Lung (tissue), 13 donors: ENCODE measurements around the gene C3orf22. TPM values are rescaled to one million over a fixed set of nuclear protein-coding genes. Genes with fewer than 3 reads are reported as not detected.

Experiments used
- ATAC-seq: fragments of 200-7000 bp; cut with Tn5 transposase; one replicate; pipeline ENCODE4 v1.9.1; 2020; ENCODE audit warnings: moderate number of reproducible peaks; ENCODE audit not compliant: insufficient read depth, low FRiP score
- DNase-seq, 3 donors: peaks; one replicate each; pipeline ENCODE4 v3.0.0-alpha.2; 2013 to 2017
- H3K27ac ChIP-seq, 2 donors: one replicate each; pipeline ENCODE4 v1.5.1; 2013; ENCODE audit warnings: mild to moderate bottlenecking in 2 of 2, moderate library complexity in 2 of 2, control low read depth in 1 of 2, inconsistent platforms in 1 of 2, low read depth in 1 of 2, low read length in 1 of 2
- H3K27me3 ChIP-seq, 3 donors: one replicate each; pipeline ENCODE4 v1.5.1; 2013; ENCODE audit warnings: low read length in 2 of 3; ENCODE audit not compliant: control insufficient read depth in 3 of 3, insufficient read depth in 3 of 3
- H3K36me3 ChIP-seq, 4 donors: one replicate each; pipeline ENCODE4 v1.5.1; 2013; ENCODE audit warnings: low read length in 4 of 4, mild to moderate bottlenecking in 1 of 4, moderate library complexity in 1 of 4; ENCODE audit not compliant: control insufficient read depth in 4 of 4, insufficient read depth in 4 of 4
- H3K4me1 ChIP-seq, 5 donors: one replicate each; pipeline ENCODE4 v1.5.1; 2013; ENCODE audit warnings: low read length in 5 of 5, mild to moderate bottlenecking in 2 of 5, moderate library complexity in 1 of 5; ENCODE audit not compliant: control insufficient read depth in 5 of 5, insufficient read depth in 5 of 5
- H3K4me3 ChIP-seq: one replicate; pipeline ENCODE4 v1.5.1; 2013; ENCODE audit warnings: mild to moderate bottlenecking, control low read depth, moderate library complexity
- H3K9ac ChIP-seq, 2 donors: one replicate each; pipeline ENCODE4 v1.5.1; 2013; ENCODE audit warnings: low read length in 2 of 2, control low read depth in 1 of 2; ENCODE audit not compliant: insufficient read depth in 1 of 2
- H3K9me3 ChIP-seq, 4 donors: one replicate each; pipeline ENCODE4 v1.5.1; 2013; ENCODE audit warnings: low read length in 3 of 4, mild to moderate bottlenecking in 1 of 4, moderate library complexity in 1 of 4; ENCODE audit not compliant: control insufficient read depth in 4 of 4, insufficient read depth in 3 of 4
- CTCF ChIP-seq: IDR thresholded peaks from 2 replicates; pipeline ENCODE4 v1.5.1; 2012; ENCODE audit warnings: mild to moderate bottlenecking; ENCODE audit errors: control extremely low read depth, extremely low read depth
- WGBS, 2 donors: extraction: QIAGEN DNeasy Blood & Tissue Kit; methylation state at CpG; one replicate each; pipeline ENCODE4 v1.1.7; 2013; 5-methylcytosine and 5-hydroxymethylcytosine counted together
- polyA plus RNA-seq, 2 donors: library from polyadenylated mRNA; stranded (reverse); fragments of 200-250 nt; gene quantifications; one replicate each; pipeline ENCODE4 v1.2.1, GENCODE V29; 2013
- small RNA-seq: library from RNA; depleted of rRNA; stranded (forward); fragments of <200 nt; gene quantifications from one replicate; pipeline ENCODE3, GENCODE V24; 2014; ENCODE audit warnings: low replicate concordance
- total RNA-seq, 2 donors: library from RNA; depleted of rRNA in 1 of 2; stranded (reverse); fragments of >200 nt in 1 of 2; gene quantifications; one replicate each; pipeline ENCODE4 v1.2.1, GENCODE V29; 2014 to 2021
- donor health status: control.
- donor health status: control.
- donor health status: Bipolar disorder and iron deficiency.
- donor health status: healthy.
- donor health status: DM: yes; HTN: yes; CAD: no.

C3orf22 gene
- total and polyA plus RNA-seq, 4 donors: 0.28 TPM; not detected in 3

GRCh38 chr3:126501054-126501453 lies 57.7 kb downstream of the C3orf22 start:
- Histone ChIP-seq H3K27me3 (peaks cover 0 to 2% (median 0%) of the 10 kb centered on the region in 3 donors), H3K36me3 (no peaks in the 10 kb centered on the region), H3K4me1 (no peaks in the 10 kb centered on the region), H3K27ac (no peak overlapping the region), H3K4me3 (no peak overlapping the region), H3K9ac (no peak overlapping the region), H3K9me3 (peaks cover 0 to 2% (median 0%) of the 10 kb centered on the region in 4 donors)
- ATAC-seq (no peak), DNase-seq (no peak)
- 76 to 85% methylated on average over 5 of the region's 5 CpGs for WGBS, 2 donors
- no peak for TF ChIP-seq CTCF

DNA sequence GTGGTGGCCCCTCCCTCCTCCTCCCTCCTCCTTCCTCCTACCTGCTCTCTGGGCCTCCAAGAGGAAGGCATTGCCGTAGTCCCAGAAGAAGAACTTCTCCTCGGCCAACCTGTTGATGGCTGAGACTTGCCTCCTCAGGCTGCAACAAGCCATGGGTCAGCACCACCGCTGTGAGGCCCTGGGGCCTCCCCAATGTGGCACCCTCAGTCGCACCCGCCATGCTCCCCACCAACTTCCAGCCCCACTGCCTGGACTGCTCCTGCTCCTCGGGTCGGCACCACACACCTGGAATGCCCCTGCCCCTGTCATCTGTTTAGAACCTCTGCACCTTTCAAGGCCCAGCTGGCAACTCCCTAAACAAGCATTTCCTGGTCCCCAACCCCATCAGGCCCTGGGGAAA lies 58.7 kb downstream of the C3orf22 start:
- no peak for TF ChIP-seq CTCF
- WGBS, 2 donors: 87 to 88% methylated on average over 7 of the region's 7 CpGs
- Histone ChIP-seq H3K4me1 (no peaks in the 10 kb centered on the region), H3K4me3 (no peak overlapping the region), H3K36me3 (no peaks in the 10 kb centered on the region), H3K27me3 (peaks cover 0 to 2% (median 0%) of the 10 kb centered on the region in 3 donors), H3K9me3 (peaks cover 0 to 2% (median 0%) of the 10 kb centered on the region in 4 donors), H3K27ac (no peak overlapping the region), H3K9ac (no peak overlapping the region)
- DNase-seq: no peak
- ATAC-seq: no peak

Small RNA genes within 50 kb of the gene (small RNA-seq; reads per million reads assigned to genes)
- not detected for gene RNA5SP138

Other genes starting within 250 kb of the C3orf22 start
- 10 to 100 TPM; 18.1 to 31.1 TPM for gene KLF15, start 201.5 kb downstream of the C3orf22 start, total RNA-seq
- gene KLF15, start 201.5 kb downstream of the C3orf22 start, polyA plus RNA-seq: 10 to 100 TPM; 18.2 to 31.3 TPM
- 10 to 100 TPM; 10.4 to 31.9 TPM for gene CFAP100, start 164.0 kb downstream of the C3orf22 start, total RNA-seq
- 10 to 100 TPM in 1 of 2 donors, 1 to 10 TPM in 1; 7.7 to 12.5 TPM for gene CFAP100, start 164.0 kb downstream of the C3orf22 start, polyA plus RNA-seq
- 10 to 100 TPM; 44.5 to 49.5 TPM for gene ZXDC, start 83.0 kb downstream of the C3orf22 start, total RNA-seq
- gene ZXDC, start 83.0 kb downstream of the C3orf22 start, polyA plus RNA-seq: 10 to 100 TPM; 12.9 to 15.2 TPM
- gene UROC1, start 41.2 kb downstream of the C3orf22 start, total RNA-seq: under 1 TPM; 0.09 to 0.21 TPM
- gene UROC1, start 41.2 kb downstream of the C3orf22 start, polyA plus RNA-seq: under 1 TPM; 0.01 to 0.08 TPM
- gene CHST13, start 34.8 kb downstream of the C3orf22 start, total RNA-seq: 1 to 10 TPM in 1 of 2 donors, under 1 TPM in 1; 0.74 to 2.7 TPM
- 1 to 10 TPM in 1 of 2 donors, under 1 TPM in 1; 0.51 to 3.6 TPM for gene CHST13, start 34.8 kb downstream of the C3orf22 start, polyA plus RNA-seq
- 10 to 100 TPM; 11.7 to 17.0 TPM for gene TXNRD3, start 96.2 kb upstream of the C3orf22 start, total RNA-seq
- 1 to 10 TPM; 6.3 to 9.1 TPM for gene TXNRD3, start 96.2 kb upstream of the C3orf22 start, polyA plus RNA-seq
- gene CHCHD6, start 145.3 kb upstream of the C3orf22 start, total RNA-seq: 10 to 100 TPM; 12.1 to 22.6 TPM
- 10 to 100 TPM; 14.5 to 20.6 TPM for gene CHCHD6, start 145.3 kb upstream of the C3orf22 start, polyA plus RNA-seq